IPS-18c (cell line): Measurements from ENCODE around the gene CCDC127.
"Not testable (repeated sequence)": the region's sequence is repeated elsewhere in the genome, so short reads cannot be mapped to it uniquely, and the experiment has no call there.

Experiments
- H3K4me3 ChIP-seq: 2 replicates; pipeline ENCODE4 v1.7.0; 2013; ENCODE audit warnings: low read depth, mild to moderate bottlenecking, low read length, moderate library complexity; ENCODE audit not compliant: insufficient read depth
- H3K9me3 ChIP-seq: one replicate; pipeline ENCODE4 v1.6.1; 2013; ENCODE audit warnings: mild to moderate bottlenecking, low read length, moderate library complexity; ENCODE audit not compliant: control insufficient read depth, insufficient read depth

Gene CCDC127

DNA sequence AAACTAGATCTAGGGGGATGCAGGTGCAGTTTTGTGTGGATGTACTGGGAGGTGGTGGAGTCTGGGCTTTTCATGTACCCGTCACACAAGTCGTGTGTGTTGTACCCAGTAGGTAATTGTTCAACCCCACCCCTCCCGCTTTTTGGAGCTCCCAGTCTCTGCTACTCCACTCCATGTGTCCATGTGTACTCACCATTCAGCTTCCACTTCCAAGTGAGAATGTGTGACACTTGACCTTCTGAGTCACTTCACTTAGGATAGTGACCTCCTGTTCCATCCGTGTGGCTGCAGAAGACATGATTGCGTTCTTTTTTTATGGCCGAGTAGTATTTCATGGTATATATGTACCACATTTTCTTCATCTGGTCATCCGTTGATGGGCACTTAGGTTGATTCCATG is 22.6 kb upstream of the CCDC127 start:
- not testable (repeated sequence) for H3K9me3 ChIP-seq

DNA sequence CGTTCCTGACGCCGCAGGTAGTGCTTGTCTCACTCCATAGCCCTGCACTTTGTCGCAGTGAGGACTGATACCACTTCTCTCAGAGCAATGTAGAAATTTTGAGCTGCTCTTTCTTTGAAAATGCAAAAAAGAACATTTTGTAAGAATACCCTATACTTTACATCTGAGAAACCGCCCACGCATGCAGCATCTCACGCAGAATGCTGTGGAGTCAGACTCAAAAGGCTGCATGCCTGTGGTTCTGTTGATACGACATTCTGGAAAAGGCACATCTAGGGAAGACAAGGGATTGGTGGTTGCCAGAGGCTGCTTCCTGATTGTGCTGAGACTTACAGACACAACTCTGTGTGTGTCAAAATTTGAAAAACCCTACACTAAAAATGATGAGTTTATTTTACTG is 20.0 kb upstream of the CCDC127 start:
- not testable (repeated sequence) for H3K9me3 ChIP-seq, H3K4me3 ChIP-seq

More for the DNA sequence above, 22.6 kb upstream of the CCDC127 start:
- H3K4me3 ChIP-seq, result not testable (repeated sequence)

DNA sequence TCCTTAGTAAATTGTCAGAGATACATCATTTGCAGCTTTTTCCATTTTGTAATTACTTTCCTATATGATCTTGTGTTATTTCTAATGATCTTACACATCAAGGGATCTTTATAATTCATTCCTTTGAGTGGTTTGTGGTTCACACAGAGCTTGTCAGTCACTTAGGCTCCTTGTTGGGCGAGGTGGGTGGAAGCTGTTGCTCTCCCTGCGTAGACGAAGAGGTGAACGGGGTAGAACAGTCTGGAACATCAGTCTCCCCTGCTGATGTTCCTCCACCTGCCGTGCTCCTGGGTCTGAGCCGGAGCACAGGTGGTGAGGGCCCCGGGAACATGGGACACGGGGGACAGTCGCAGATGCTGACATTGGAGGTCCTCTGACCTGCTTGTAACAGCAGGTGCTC is 17.6 kb upstream of the CCDC127 start:
- not testable (repeated sequence) for H3K4me3 ChIP-seq

DNA sequence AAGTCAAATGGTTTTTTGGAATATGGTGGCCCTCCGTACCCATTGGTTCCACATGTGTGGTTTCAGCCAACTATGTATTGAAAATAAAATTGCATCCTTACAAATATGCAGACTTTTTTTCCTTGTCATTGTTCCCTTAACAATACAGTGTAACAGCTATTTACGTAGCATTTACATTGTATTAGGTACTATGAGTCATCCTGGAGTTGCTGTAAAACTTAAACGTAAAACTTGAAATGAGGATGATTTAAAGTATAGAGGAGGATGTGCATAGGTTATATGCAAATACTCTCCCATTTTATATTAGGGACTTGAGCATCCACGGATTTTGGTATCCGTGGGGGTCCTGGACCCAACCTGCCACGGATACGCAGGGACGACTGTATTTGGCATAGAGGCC is 16.5 kb upstream of the CCDC127 start:
- no peaks in the 10 kb centered on the region for H3K9me3 ChIP-seq
- H3K4me3 ChIP-seq, result no peak overlapping the region

More for the DNA sequence above, 17.6 kb upstream of the CCDC127 start:
- not testable (repeated sequence) for H3K9me3 ChIP-seq

DNA sequence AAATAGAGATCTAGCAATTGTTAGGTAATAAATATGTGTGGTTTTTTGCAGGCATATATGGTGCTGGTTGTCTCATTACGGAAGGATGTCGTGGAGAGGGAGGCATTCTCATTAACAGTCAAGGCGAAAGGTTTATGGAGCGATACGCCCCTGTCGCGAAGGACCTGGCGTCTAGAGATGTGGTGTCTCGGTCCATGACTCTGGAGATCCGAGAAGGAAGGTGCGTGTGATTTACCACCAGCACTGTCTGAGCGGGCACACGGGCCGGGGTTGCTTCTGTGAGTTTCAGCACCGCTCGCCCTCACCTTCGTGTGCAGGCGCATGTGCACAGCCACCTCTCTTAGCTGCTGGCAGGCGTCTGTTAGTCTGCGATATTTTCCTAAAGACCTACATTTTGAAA is 15.5 kb upstream of the CCDC127 start:
- H3K9me3 ChIP-seq, H3K4me3 ChIP-seq: not testable (repeated sequence)

DNA sequence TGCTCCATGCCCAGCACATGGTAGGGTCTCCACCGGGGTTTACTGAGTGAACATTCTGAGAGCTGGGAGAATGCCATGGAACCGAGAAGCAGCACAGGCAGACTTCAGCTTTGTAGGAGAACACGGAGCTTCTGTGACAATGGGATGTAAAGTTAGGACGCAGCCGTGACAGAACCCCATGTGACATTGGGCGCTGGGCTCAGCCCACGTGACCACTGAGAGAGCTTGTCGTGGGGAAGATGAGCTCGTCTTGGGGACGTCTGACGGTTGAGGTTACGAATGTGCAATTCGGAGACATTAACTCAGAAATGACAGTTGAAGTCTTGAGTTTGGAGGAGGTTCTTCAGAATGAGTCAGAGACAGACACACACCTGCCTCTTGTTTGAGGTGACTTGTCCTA is 13.7 kb upstream of the CCDC127 start:
- Histone ChIP-seq H3K9me3 (no peaks in the 10 kb centered on the region), H3K4me3 (no peak overlapping the region)

DNA sequence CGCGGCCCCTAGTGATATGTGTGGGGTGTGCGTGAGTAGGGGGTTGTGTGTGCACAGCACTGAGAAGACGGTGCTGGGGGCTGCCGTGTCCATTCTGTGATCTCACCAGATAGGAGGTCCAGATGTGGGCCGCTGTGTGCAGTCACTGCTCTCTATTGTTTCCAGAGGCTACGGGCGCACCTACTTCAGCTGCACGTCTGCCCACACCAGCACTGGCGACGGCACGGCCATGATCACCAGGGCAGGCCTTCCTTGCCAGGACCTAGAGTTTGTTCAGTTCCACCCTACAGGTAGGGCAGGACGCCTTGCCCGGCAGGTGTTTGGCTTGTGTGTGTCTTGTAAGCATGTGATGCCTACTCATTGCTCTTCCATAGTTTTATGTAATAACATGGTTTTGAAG is 12.8 kb upstream of the CCDC127 start:
- H3K9me3 ChIP-seq, result no peaks in the 10 kb centered on the region
- no peak overlapping the region for H3K4me3 ChIP-seq

DNA sequence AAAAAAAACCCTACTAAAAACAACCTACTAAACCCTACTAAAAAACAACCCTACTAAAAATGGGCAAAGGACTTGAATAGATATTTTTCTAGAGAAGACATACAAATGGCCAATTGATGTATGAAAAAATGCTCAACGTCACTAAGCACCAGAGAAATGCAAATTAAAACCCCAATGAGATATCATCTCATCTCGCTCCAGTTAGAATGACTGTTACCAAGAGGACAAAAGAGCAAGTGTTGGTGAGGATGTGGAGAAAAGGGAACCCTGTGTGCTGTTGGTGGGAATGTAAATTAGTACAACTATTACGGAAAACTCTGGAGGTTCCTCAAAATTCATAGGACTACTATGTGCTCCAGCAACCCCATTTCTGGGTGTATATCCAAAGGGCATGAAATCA is 10.9 kb upstream of the CCDC127 start:
- H3K9me3 ChIP-seq, result no peaks in the 10 kb centered on the region
- H3K4me3 ChIP-seq, result no peak overlapping the region

DNA sequence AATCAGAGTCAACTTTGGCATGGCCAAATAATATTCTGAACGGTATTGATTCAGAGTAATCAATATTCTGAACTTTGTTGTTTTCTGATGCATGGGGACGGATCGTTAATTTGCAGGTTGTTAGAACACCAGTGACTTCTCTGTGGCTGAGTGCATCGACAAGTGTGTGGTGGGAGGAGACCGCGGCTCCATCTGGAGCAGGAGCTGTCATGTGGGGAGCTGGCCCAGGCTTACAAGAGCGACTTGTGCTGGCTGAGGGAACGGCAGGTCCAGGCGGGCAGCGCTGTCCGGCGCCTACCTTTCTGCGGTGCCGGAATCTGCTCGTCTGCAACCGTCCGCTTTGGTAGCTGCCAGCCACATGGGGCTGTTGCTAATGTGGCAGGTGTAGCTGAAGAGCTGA is 9.4 kb upstream of the CCDC127 start:
- H3K4me3 ChIP-seq, H3K9me3 ChIP-seq: not testable (repeated sequence)

DNA sequence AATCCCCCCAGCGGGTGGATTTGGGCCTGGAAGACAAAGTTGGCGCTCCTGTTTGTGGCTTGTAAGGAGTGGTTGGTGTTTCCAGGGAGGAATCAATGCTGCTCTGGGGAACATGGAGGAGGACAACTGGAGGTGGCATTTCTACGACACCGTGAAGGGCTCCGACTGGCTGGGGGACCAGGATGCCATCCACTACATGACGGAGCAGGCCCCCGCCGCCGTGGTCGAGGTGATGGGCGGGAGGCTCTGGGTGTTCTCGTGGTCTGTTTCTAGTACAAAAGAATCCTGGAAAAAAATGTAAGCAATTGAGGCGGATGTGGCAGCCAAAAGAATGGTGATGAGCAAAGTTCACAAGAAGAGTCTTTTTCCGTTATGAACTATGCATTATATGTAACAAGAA is 7.4 kb upstream of the CCDC127 start:
- H3K4me3 ChIP-seq, result no peak overlapping the region
- H3K9me3 ChIP-seq, result no peaks in the 10 kb centered on the region

DNA sequence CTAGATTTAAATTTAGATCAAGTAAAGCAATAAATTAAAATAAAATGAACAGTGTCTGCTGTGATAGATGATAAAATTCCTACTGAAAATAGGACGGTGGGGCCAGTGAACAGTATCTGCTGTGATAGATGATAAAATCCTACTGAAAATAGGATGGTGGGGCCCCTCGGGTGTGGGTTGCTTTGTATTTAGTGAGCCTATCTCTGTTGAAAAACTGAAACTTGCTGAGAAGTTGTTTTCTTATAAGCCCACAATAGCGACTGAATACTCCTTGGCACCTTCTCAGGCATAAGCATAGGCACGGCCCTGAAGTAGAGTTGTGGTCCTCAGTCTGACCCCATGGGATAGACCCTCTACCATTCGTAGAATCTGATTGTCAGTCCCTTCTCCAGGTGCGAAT is 5.8 kb upstream of the CCDC127 start:
- no peaks in the 10 kb centered on the region for H3K9me3 ChIP-seq

DNA sequence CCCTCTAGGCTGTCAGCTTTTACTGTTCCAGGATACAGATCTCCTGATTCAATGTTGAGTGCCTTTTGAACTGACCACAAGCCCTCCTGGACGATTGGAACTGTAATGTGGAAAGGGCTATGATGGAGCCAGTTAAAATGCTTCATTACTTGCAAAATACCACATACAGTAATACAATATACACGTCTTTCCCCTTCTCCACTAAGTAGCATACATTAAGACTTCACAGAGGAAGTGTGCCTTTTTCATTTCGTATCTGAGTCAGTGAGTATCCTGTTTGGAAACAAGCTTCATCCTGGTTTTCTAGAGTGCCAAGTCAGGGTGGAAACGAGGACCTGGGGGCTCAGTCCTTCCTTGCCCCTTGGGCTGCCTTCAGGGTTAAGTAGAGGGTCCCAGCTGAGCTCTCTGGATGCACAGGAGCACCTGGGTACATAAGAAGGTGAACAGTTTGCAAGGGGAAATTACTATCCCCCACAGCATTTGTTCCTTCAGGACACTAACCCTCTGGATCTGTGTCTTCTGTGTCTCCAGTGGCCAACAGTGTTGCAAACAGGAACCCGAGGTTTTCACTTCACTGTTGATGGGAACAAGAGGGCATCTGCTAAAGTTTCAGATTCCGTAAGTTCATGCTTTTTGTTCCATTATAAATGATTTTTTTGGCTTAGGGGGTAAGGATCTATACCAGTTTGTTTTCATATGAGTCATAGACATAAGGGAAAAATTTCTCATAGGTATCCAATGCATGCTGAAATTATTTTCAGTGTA is 5.2 kb upstream of the CCDC127 start:
- H3K4me3 ChIP-seq, H3K9me3 ChIP-seq: not testable (repeated sequence)

More for the DNA sequence above, 5.8 kb upstream of the CCDC127 start:
- no peak overlapping the region for H3K4me3 ChIP-seq

DNA sequence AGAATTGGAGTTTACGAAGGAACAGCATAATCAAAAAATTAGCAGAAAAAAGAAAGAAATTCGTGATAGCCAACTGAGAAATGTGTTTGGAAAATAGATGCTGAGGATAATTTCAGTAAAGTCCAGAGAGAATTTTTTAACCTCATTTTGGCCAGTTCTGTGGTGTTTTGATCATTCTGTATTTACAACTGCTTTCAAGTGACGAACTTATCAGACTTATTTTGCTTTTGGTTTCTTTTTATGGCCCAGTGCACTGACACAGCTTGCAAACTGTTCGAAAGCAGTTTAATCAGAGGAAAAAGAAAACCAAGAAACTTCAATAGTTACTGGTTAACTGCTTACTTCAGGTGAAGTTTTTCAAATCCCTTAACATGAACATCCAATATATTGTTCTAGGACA is 2.0 kb upstream of the CCDC127 start:
- Histone ChIP-seq H3K9me3 (no peaks in the 10 kb centered on the region), H3K4me3 (no peak overlapping the region)

DNA sequence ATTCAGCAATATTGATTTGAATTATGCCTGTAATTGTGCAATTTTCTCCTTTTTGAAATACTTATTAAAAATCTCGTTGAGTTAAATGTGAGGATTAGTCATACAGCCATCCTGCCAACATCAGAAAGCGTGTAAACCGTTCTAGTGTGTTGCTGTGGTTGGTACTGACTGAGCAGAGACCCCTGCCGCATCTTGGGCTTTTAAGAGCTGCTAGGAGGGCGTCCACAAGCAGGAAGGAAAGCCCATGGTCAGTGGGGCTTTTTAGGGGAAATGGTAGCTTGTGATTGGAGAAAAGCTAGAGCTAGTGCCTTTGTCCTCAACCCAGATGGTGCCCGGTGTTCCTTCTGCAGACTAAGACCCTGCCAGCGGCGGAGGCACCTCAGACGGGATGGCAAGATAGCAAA is 1.5 kb upstream of the CCDC127 start:
- peak overlapping the region; percentile 85 for H3K4me3 ChIP-seq
- H3K9me3 ChIP-seq, result no peaks in the 10 kb centered on the region

DNA sequence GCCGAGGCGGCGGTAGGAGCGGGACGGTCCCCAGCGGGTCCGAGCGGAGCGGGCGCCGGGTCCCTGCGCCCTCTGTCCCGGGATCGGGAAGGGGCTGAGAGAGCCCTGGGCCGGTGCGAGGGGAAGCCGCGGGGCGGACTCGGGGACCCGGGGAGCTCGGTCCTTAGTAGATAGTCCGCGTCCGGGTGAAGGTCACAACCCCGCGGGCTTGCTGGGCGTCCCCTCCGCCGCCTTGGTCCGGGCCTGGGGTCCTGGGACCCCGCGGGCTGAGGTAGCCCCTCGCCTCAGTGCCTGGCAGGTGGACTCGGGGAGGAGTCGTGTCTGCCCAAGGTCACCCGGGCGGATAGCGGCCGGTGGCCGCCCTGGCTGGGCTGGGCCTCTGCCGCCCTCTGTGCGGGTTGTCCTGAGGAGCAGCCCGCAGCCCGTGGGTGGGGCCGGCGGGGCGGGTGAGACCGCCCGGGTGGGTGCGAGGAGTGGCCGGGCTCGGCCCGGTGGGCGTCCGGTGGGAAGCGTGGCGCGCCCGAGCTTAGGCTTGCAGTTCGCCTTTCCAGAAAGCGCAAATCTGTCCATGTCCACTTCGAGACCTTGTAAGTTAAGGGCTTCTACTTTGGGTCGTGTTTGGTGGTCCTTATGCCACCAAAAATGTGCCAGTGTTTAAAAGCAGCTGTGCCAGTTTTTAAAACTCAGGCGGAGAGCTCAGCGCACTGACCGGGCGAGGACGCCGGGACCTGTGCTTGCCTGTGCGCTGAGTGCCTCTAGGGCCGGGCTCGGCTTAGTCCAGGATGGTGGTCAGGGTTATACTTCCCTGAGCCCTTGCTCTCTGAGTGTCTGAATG is 721 bp upstream of the CCDC127 start:
- Histone ChIP-seq H3K9me3 (no peaks in the 10 kb centered on the region), H3K4me3 (peak overlapping the region; percentile 85)

DNA sequence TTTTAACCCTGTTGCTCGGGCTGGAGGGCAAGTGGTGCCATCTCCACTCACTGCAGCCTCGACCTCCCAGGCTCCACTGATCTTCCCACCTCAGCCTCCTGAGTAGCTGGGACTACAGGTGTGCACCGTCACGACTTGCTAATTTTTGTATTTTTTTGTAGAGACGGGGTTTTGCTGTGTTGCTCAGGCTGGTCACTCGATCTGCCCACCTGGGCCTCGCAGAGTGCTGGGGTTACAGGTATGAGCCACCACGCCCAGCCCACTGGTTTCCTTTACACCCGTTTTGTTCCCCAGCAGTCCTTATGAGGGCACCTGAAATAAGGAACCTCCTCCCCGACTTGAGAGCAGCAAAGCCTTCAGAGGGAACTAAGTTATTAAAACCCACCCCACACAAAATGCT is 1.9 kb downstream of the CCDC127 start:
- H3K4me3 ChIP-seq, result not testable (repeated sequence)

DNA sequence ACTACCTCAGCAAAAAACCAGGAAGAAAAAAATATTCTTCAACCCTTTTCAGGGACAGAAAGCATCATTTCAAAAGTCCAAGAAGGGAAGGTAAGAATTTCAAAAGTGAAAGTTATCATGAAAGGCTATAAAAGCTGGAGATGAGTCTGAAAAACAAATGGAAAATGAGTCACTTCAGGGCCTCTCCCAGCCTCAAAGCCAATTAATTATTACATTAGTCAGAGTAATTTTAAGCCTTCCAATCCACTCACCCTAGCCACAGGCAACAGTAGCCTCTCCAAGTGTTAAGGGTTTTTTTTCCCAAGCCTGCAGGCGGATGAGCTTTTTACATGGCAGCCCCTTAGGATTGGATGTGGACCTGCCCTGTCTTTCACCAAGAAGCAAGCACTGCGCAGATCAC is 2.7 kb downstream of the CCDC127 start:
- not testable (repeated sequence) for H3K9me3 ChIP-seq, H3K4me3 ChIP-seq

More for the DNA sequence above, 1.9 kb downstream of the CCDC127 start:
- not testable (repeated sequence) for H3K9me3 ChIP-seq

DNA sequence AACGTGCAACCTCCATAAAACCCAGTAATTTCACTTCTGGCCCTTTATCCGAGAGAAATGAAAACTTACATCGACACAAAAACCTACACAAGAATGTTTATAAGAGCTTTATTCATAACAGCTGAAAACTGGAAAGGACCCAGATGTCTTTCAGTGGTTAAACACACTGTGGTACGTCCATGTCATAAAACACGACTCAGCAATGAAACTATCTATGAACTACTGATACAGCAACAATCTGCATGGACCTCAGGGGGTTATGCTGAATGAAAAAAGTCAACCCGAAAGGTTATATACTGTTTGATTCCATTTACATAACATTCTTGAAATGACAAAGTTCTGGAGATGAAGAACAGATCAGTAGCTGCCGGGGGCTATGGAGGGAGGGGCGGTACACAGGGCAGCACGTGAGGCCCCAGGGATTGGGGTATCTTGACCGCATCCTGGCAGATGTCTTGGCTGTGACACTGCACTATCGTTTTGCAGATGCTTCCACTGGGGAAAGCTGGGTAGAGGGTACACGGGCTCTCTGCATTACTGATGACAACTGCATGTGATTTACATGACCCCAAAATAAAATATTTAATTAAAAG is 4.1 kb downstream of the CCDC127 start:
- no peaks in the 10 kb centered on the region for H3K9me3 ChIP-seq
- H3K4me3 ChIP-seq, result no peak overlapping the region
